Coronary artery (tissue), 2 donors: ENCODE results near the gene GRIK3.

ENCODE experiments used
- DNase-seq: peaks from one replicate; pipeline ENCODE4 v3.0.0-alpha.2; 2017; ENCODE audit warnings: low spot score
- H3K27ac ChIP-seq, 2 donors: fragments of 200-600 bp; sonication (generic); one replicate each; pipeline ENCODE4 v1.5.1; 2016 to 2019
- H3K4me3 ChIP-seq: fragments of 200-600 bp; sonication (generic); 2 replicates; pipeline ENCODE4 v1.5.1; 2016; ENCODE audit warnings: mild to moderate bottlenecking, moderate library complexity
- CTCF ChIP-seq: fragments of 200-600 bp; sonication (generic); IDR thresholded peaks from one replicate; pipeline ENCODE4 v1.5.1; 2019; ENCODE audit warnings: antibody characterized with exemption

Gene GRIK3

GRCh38 chr1:37073152-37073853 is 39.0 kb upstream of the GRIK3 start:
- no peak for DNase-seq
- TF ChIP-seq CTCF = no peak
- Histone ChIP-seq H3K4me3 (no peak overlapping the region), H3K27ac (no peak overlapping the region)

GRCh38 chr1:37071829-37072228 is 37.5 kb upstream of the GRIK3 start:
- Histone ChIP-seq H3K27ac (no peak overlapping the region), H3K4me3 (no peak overlapping the region)
- no peak for TF ChIP-seq CTCF
- no peak for DNase-seq

- H3K4me3 ChIP-seq = no peak overlapping the region
- no peak for DNase-seq
Observed at GRCh38 chr1:37070126-37070525, 35.8 kb upstream of the GRIK3 start.

GRCh38 chr1:37069406-37069805 is 35.1 kb upstream of the GRIK3 start:
- no peak overlapping the region for H3K27ac ChIP-seq
- no peak overlapping the region for H3K4me3 ChIP-seq
- DNase-seq = no peak
- no peak for TF ChIP-seq CTCF

More at GRCh38 chr1:37070126-37070525, 35.8 kb upstream of the GRIK3 start:
- H3K27ac ChIP-seq = no peak overlapping the region
- TF ChIP-seq CTCF = no peak

GRCh38 chr1:37068897-37069296 is 34.6 kb upstream of the GRIK3 start:
- no peak overlapping the region for H3K4me3 ChIP-seq
- no peak overlapping the region for H3K27ac ChIP-seq
- no peak for TF ChIP-seq CTCF
- no peak for DNase-seq

- no peak overlapping the region for H3K4me3 ChIP-seq
- DNase-seq = no peak
- no peak overlapping the region for H3K27ac ChIP-seq
Observed at GRCh38 chr1:37068260-37068659, 33.9 kb upstream of the GRIK3 start.

More at GRCh38 chr1:37068260-37068659, 33.9 kb upstream of the GRIK3 start:
- TF ChIP-seq CTCF = no peak
